Astrocyte (in vitro differentiated cells and primary cell): ENCODE results near the gene RND3. TPM values are rescaled to one million over a fixed set of nuclear protein-coding genes. Genes with fewer than 3 reads are reported as not detected.

Experiments
- DNase-seq: peaks from one replicate; pipeline ENCODE4 v3.0.0-alpha.2; 2010; ENCODE audit warnings: low read depth
- FAIRE-seq: peaks from 2 replicates; lab custom pipeline; 2011; peaks lifted over from hg19 to GRCh38; lab: Jason Lieb, UNC
- H2AFZ ChIP-seq: 2 replicates; pipeline ENCODE4 v1.6.0; 2012; ENCODE audit warnings: low read depth, low read length, inconsistent platforms
- H3K27ac ChIP-seq: 2 replicates; pipeline ENCODE4 v1.5.1; 2011; ENCODE audit warnings: low read depth, low read length, inconsistent platforms
- H3K27me3 ChIP-seq: 2 replicates; pipeline ENCODE4 v1.6.0; 2011; ENCODE audit warnings: low read length, inconsistent platforms; ENCODE audit not compliant: insufficient read depth
- H3K36me3 ChIP-seq: 2 replicates; pipeline ENCODE4 v1.5.1; 2011; ENCODE audit warnings: low read length, inconsistent platforms; ENCODE audit not compliant: insufficient read depth
- H3K4me1 ChIP-seq: 2 replicates; pipeline ENCODE4 v1.5.1; 2011; ENCODE audit warnings: low read length, inconsistent platforms; ENCODE audit not compliant: insufficient read depth
- H3K4me2 ChIP-seq: 2 replicates; pipeline ENCODE4 v1.6.0; 2012; ENCODE audit warnings: low read length, inconsistent platforms
- H3K4me3 ChIP-seq: 2 replicates; pipeline ENCODE4 v1.5.1; 2011; ENCODE audit warnings: low read depth, mild to moderate bottlenecking, low read length, inconsistent platforms; ENCODE audit not compliant: insufficient read depth
- H3K79me2 ChIP-seq: 2 replicates; pipeline ENCODE4 v1.6.0; 2012; ENCODE audit warnings: mild to moderate bottlenecking, low read length, inconsistent platforms; ENCODE audit not compliant: insufficient read depth
- H3K9ac ChIP-seq: 2 replicates; pipeline ENCODE4 v1.6.0; 2012; ENCODE audit warnings: mild to moderate bottlenecking, low read length, inconsistent platforms
- H3K9me3 ChIP-seq: 2 replicates; pipeline ENCODE4 v1.5.1; 2012; ENCODE audit warnings: low read depth, mild to moderate bottlenecking, low read length, inconsistent platforms; ENCODE audit not compliant: insufficient read depth
- H4K20me1 ChIP-seq: 2 replicates; pipeline ENCODE4 v1.6.0; 2012; ENCODE audit warnings: low read length, inconsistent platforms; ENCODE audit not compliant: insufficient read depth
- H3K27ac Mint-ChIP-seq: one replicate; pipeline ENCODE4 v1.8.0; 2021; ENCODE audit warnings: mild to moderate bottlenecking, mixed read lengths; ENCODE audit not compliant: unreplicated experiment
- H3K27me3 Mint-ChIP-seq: one replicate; pipeline ENCODE4 v1.8.0; 2021; ENCODE audit warnings: low read depth, mixed read lengths; ENCODE audit not compliant: unreplicated experiment
- H3K36me3 Mint-ChIP-seq: one replicate; pipeline ENCODE4 v1.8.0; 2021; ENCODE audit warnings: low read depth, mixed read lengths; ENCODE audit not compliant: unreplicated experiment
- H3K4me1 Mint-ChIP-seq: one replicate; pipeline ENCODE4 v1.8.0; 2021; ENCODE audit warnings: low read depth, mixed read lengths; ENCODE audit not compliant: unreplicated experiment
- H3K4me3 Mint-ChIP-seq: one replicate; pipeline ENCODE4 v1.8.0; 2021; ENCODE audit warnings: mild to moderate bottlenecking, moderate library complexity, mixed read lengths; ENCODE audit not compliant: unreplicated experiment
- H3K9me3 Mint-ChIP-seq: one replicate; pipeline ENCODE4 v1.8.0; 2021; ENCODE audit warnings: mild to moderate bottlenecking, mixed read lengths; ENCODE audit not compliant: unreplicated experiment
- CTCF ChIP-seq: IDR thresholded peaks from 2 replicates; pipeline ENCODE4 v1.5.1; 2011; ENCODE audit warnings: low read depth, mild to moderate bottlenecking, inconsistent platforms, low read length, moderate library complexity; ENCODE audit not compliant: insufficient read depth
- EZH2 ChIP-seq: IDR thresholded peaks from 2 replicates; pipeline ENCODE4 v1.6.1; 2012; ENCODE audit warnings: mild to moderate bottlenecking, low read length, inconsistent platforms; ENCODE audit not compliant: insufficient read depth
- total RNA-seq: library from RNA; stranded (reverse); gene quantifications from 2 replicates; pipeline ENCODE4 v1.2.1, GENCODE V29; 2021

Gene RND3
- total RNA-seq, 1 donor from 2014 or later = 117 TPM

- no peaks in the 10 kb centered on the region for H3K27me3 ChIP-seq
- Mint-ChIP-seq H3K9me3 (peaks cover 2% of the 10 kb centered on the region), H3K27ac (peak overlapping the region; percentile 37), H3K4me3 (no peak overlapping the region), H3K4me1 (peaks cover 84% of the 10 kb centered on the region), H3K27me3 (no peaks in the 10 kb centered on the region), H3K36me3 (peaks cover 31% of the 10 kb centered on the region)
- no peaks in the 10 kb centered on the region for H3K9me3 ChIP-seq
- peaks cover 22% of the 10 kb centered on the region for H4K20me1 ChIP-seq
- peak overlapping the region; percentile 25 for H3K9ac ChIP-seq
- peaks cover 57% of the 10 kb centered on the region for H3K79me2 ChIP-seq
- no peak overlapping the region for H3K4me3 ChIP-seq
- H3K36me3 ChIP-seq = peaks cover 71% of the 10 kb centered on the region
- no peak for TF ChIP-seq EZH2
- DNase-seq (no peak), FAIRE-seq (no peak)
- no peak overlapping the region for H2AFZ ChIP-seq
- H3K4me1 ChIP-seq = peaks cover 65% of the 10 kb centered on the region
- peak overlapping the region; percentile 8 for H3K4me2 ChIP-seq
- no peak overlapping the region for H3K27ac ChIP-seq
Measured at GRCh38 chr2:150470435-150470834, 17.0 kb downstream of the RND3 start.

GRCh38 chr2:150469706-150470274 lies 17.7 kb downstream of the RND3 start:
- Histone ChIP-seq H3K4me1 (peaks cover 59% of the 10 kb centered on the region), H3K27ac (peak overlapping the region; percentile 29), H3K36me3 (peaks cover 65% of the 10 kb centered on the region), H2AFZ (no peak overlapping the region), H3K9ac (peak overlapping the region; percentile 25), H3K79me2 (peaks cover 51% of the 10 kb centered on the region), H3K27me3 (no peaks in the 10 kb centered on the region), H3K9me3 (no peaks in the 10 kb centered on the region), H3K4me3 (no peak overlapping the region), H3K4me2 (peak overlapping the region; percentile 8), H4K20me1 (peaks cover 16% of the 10 kb centered on the region)
- Mint-ChIP-seq H3K4me1 (peaks cover 78% of the 10 kb centered on the region), H3K4me3 (peak overlapping the region; percentile 70), H3K27me3 (no peaks in the 10 kb centered on the region), H3K27ac (no peak overlapping the region), H3K9me3 (peaks cover 2% of the 10 kb centered on the region), H3K36me3 (peaks cover 31% of the 10 kb centered on the region)
- DNase-seq (no peak), FAIRE-seq (peak; percentile 13)
- TF ChIP-seq CTCF = no peak
- no peak for TF ChIP-seq EZH2

GRCh38 chr2:150468350-150468960 lies 19.0 kb downstream of the RND3 start:
- H3K4me1 Mint-ChIP-seq = peaks cover 64% of the 10 kb centered on the region

More at GRCh38 chr2:150468350-150468960, 19.0 kb downstream of the RND3 start:
- TF ChIP-seq CTCF = no peak
- no peak for TF ChIP-seq EZH2
- Mint-ChIP-seq H3K36me3 (peaks cover 18% of the 10 kb centered on the region), H3K27ac (no peak overlapping the region), H3K27me3 (no peaks in the 10 kb centered on the region), H3K9me3 (peaks cover 2% of the 10 kb centered on the region), H3K4me3 (no peak overlapping the region)
- FAIRE-seq (peak; percentile 37), DNase-seq (no peak)
- Histone ChIP-seq H3K9me3 (no peaks in the 10 kb centered on the region), H3K4me2 (no peak overlapping the region), H3K36me3 (peaks cover 51% of the 10 kb centered on the region), H3K4me1 (peaks cover 45% of the 10 kb centered on the region), H3K27ac (peak overlapping the region; percentile 20), H3K79me2 (peaks cover 38% of the 10 kb centered on the region), H3K27me3 (no peaks in the 10 kb centered on the region), H2AFZ (no peak overlapping the region), H4K20me1 (peaks cover 13% of the 10 kb centered on the region), H3K9ac (peak overlapping the region; percentile 6), H3K4me3 (no peak overlapping the region)
